Effector memory CD4-positive, alpha-beta T cell (primary cell): ENCODE data around the gene CYLD.

Source experiments
- DNase-seq, 3 donors: peaks; one replicate each; pipeline ENCODE4 v3.0.0-alpha.2; 2020
- H3K27ac ChIP-seq: 2 replicates; pipeline ENCODE4 v1.7.0; 2013; ENCODE audit warnings: mild to moderate bottlenecking, low read length, moderate library complexity; ENCODE audit not compliant: insufficient read depth, poor library complexity, severe bottlenecking
- H3K27me3 ChIP-seq: replicated peaks from 2 replicates; pipeline ENCODE4 v1.7.0; 2013; ENCODE audit warnings: mild to moderate bottlenecking, low read length; ENCODE audit not compliant: insufficient read depth, control insufficient read depth, poor library complexity, severe bottlenecking
- H3K36me3 ChIP-seq: 2 replicates; pipeline ENCODE4 v1.7.0; 2013; ENCODE audit warnings: mild to moderate bottlenecking, low read length, moderate library complexity; ENCODE audit not compliant: control insufficient read depth, insufficient read depth
- H3K4me1 ChIP-seq: 2 replicates; pipeline ENCODE4 v1.7.0; 2013; ENCODE audit warnings: low read length, mild to moderate bottlenecking; ENCODE audit not compliant: control insufficient read depth, insufficient read depth, poor library complexity, severe bottlenecking
- H3K4me3 ChIP-seq: 2 replicates; pipeline ENCODE4 v1.7.0; 2013; ENCODE audit warnings: low read length, low read depth, mild to moderate bottlenecking; ENCODE audit not compliant: insufficient read depth, poor library complexity, severe bottlenecking
- H3K9me3 ChIP-seq: 2 replicates; pipeline ENCODE4 v1.7.0; 2013; ENCODE audit warnings: mild to moderate bottlenecking, low read length, moderate library complexity; ENCODE audit not compliant: control insufficient read depth

CYLD gene

GRCh38 chr16:50721549-50722404 is 20.1 kb upstream of the CYLD start:
- no peaks in the 10 kb centered on the region for H3K27me3 ChIP-seq
- H3K4me1 ChIP-seq = peaks cover 8% of the 10 kb centered on the region
- H3K36me3 ChIP-seq = peaks cover 22% of the 10 kb centered on the region
- no peak for DNase-seq
- H3K9me3 ChIP-seq = peaks cover 12% of the 10 kb centered on the region
- H3K27ac ChIP-seq = no peak overlapping the region
- no peak overlapping the region for H3K4me3 ChIP-seq

- Histone ChIP-seq H3K36me3 (peaks cover 19% of the 10 kb centered on the region), H3K4me3 (no peak overlapping the region), H3K27me3 (no peaks in the 10 kb centered on the region), H3K4me1 (peaks cover 8% of the 10 kb centered on the region), H3K27ac (no peak overlapping the region), H3K9me3 (peaks cover 12% of the 10 kb centered on the region)
- DNase-seq = no peak
Observed at GRCh38 chr16:50722405-50722737, 19.5 kb upstream of the CYLD start.

GRCh38 chr16:50722960-50723359 is 18.9 kb upstream of the CYLD start:
- Histone ChIP-seq H3K36me3 (peaks cover 18% of the 10 kb centered on the region), H3K27ac (no peak overlapping the region), H3K4me1 (peaks cover 8% of the 10 kb centered on the region), H3K9me3 (peaks cover 12% of the 10 kb centered on the region), H3K27me3 (no peaks in the 10 kb centered on the region), H3K4me3 (no peak overlapping the region)
- no peak for DNase-seq

- Histone ChIP-seq H3K27ac (no peak overlapping the region), H3K4me3 (no peak overlapping the region), H3K27me3 (no peaks in the 10 kb centered on the region), H3K4me1 (peaks cover 8% of the 10 kb centered on the region), H3K36me3 (peaks cover 18% of the 10 kb centered on the region), H3K9me3 (peaks cover 12% of the 10 kb centered on the region)
- DNase-seq = no peak
Observed at GRCh38 chr16:50724306-50724705, 17.6 kb upstream of the CYLD start.

- DNase-seq = no peak
- H3K27ac ChIP-seq = no peak overlapping the region
- H3K27me3 ChIP-seq = no peaks in the 10 kb centered on the region
- H3K36me3 ChIP-seq = no peaks in the 10 kb centered on the region
- H3K4me1 ChIP-seq = no peaks in the 10 kb centered on the region
- no peaks in the 10 kb centered on the region for H3K9me3 ChIP-seq
- H3K4me3 ChIP-seq = no peak overlapping the region
Observed at GRCh38 chr16:50731130-50731988, 10.5 kb upstream of the CYLD start.

- H3K4me1 ChIP-seq = no peaks in the 10 kb centered on the region
- H3K36me3 ChIP-seq = no peaks in the 10 kb centered on the region
- no peak overlapping the region for H3K4me3 ChIP-seq
- no peak for DNase-seq
- H3K27ac ChIP-seq = no peak overlapping the region
- no peaks in the 10 kb centered on the region for H3K27me3 ChIP-seq
- no peaks in the 10 kb centered on the region for H3K9me3 ChIP-seq
Observed at GRCh38 chr16:50731989-50732832, 9.7 kb upstream of the CYLD start.

GRCh38 chr16:50733468-50733867 is 8.4 kb upstream of the CYLD start:
- Histone ChIP-seq H3K36me3 (no peaks in the 10 kb centered on the region), H3K4me3 (no peak overlapping the region), H3K4me1 (no peaks in the 10 kb centered on the region), H3K27ac (no peak overlapping the region), H3K27me3 (no peaks in the 10 kb centered on the region), H3K9me3 (no peaks in the 10 kb centered on the region)
- DNase-seq = no peak

GRCh38 chr16:50735629-50736122 is 6.2 kb upstream of the CYLD start:
- DNase-seq = no peak
- no peak overlapping the region for H3K4me3 ChIP-seq
- H3K27me3 ChIP-seq = no peaks in the 10 kb centered on the region
- H3K36me3 ChIP-seq = no peaks in the 10 kb centered on the region
- H3K4me1 ChIP-seq = peaks cover 4% of the 10 kb centered on the region
- H3K9me3 ChIP-seq = no peaks in the 10 kb centered on the region
- H3K27ac ChIP-seq = no peak overlapping the region

GRCh38 chr16:50736448-50736847 is 5.4 kb upstream of the CYLD start:
- Histone ChIP-seq H3K9me3 (no peaks in the 10 kb centered on the region), H3K4me3 (no peak overlapping the region), H3K27me3 (no peaks in the 10 kb centered on the region), H3K36me3 (no peaks in the 10 kb centered on the region), H3K4me1 (peaks cover 11% of the 10 kb centered on the region), H3K27ac (no peak overlapping the region)
- no peak for DNase-seq
